Ramos (cell line): Measurements from ENCODE around the gene AKAP6.

Experiments used
- in situ Hi-C: fragments of 300-500 bp; cut with MboI; formaldehyde crosslinking; loops from one replicate; pipeline ENCODE4 v1.14.3; 2022; ENCODE audit warnings: low sequenced_read_pairs; ENCODE audit not compliant: unreplicated experiment

Gene AKAP6

DNA sequence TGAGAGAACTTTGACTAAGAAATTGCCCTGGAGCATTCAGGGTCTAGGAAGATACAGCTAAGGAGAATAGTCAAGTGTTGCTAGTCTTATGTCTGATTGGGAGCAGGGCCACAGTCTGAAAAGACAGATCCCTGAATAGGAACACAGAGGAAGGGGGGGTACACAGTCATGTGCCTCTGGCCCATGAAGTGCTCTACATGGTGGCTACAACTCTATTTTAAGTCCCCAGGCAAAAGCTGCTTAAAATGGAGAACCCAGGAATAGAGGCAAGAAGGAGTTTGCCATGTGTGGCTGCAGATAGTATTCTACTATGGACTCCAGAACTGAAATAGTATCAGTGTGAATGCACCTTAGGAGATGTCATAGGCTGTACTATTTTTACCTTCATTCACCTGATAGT lies 491.6 kb downstream of the AKAP6 start:
- in situ Hi-C loops: no loop called here

DNA sequence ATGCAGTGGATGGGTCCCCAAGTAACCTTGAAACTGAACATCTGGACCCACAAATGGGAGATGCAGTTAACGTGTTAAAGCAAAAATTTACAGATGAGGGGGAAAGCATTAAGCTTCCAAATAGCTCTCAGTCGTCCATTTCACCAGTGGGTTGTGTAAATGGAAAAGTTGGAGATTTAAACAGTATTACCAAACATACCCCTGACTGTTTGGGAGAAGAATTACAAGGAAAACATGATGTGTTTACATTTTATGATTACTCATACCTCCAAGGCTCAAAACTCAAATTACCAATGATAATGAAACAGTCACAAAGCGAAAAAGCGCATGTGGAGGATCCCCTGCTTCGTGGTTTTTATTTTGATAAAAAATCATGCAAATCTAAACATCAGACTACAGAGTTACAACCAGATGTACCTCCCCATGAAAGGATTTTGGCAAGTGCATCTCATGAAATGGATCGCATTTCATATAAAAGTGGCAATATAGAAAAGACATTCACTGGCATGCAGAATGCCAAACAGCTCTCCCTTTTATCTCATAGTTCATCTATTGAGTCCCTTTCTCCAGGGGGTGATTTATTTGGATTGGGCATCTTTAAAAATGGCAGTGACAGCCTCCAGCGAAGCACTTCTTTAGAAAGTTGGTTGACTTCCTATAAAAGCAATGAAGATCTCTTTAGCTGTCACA lies 493.0 kb downstream of the AKAP6 start:
- in situ Hi-C loops: no loop called here

GRCh38 chr14:32823706-32824105 lies 494.6 kb downstream of the AKAP6 start:
- in situ Hi-C loops: no loop called here

- in situ Hi-C loops: no loop called here
Measured at GRCh38 chr14:32824195-32824594, 495.1 kb downstream of the AKAP6 start.

GRCh38 chr14:32825058-32825457 lies 496.0 kb downstream of the AKAP6 start:
- in situ Hi-C loops: no loop called here

GRCh38 chr14:32826404-32827082 lies 497.4 kb downstream of the AKAP6 start:
- in situ Hi-C loops: no loop called here

DNA sequence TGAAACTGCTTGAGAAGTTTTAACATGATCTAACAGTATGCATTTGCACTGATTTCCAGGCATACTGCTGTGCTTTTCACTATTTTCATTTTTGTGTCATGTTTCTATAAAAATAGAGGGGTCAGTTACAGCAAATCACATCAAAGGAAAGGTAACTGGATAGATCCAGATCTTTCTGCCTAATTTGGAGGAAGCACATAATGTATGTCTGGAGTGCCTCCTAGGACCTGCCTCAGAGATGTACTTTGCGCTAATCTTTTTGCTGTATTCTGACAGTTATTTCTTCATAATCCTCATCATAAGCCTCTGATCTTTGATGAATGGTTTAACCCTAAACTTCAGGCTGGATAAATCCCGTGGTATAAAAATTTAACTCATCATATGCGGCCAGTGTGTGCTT lies 498.4 kb downstream of the AKAP6 start:
- in situ Hi-C loops: no loop called here

DNA sequence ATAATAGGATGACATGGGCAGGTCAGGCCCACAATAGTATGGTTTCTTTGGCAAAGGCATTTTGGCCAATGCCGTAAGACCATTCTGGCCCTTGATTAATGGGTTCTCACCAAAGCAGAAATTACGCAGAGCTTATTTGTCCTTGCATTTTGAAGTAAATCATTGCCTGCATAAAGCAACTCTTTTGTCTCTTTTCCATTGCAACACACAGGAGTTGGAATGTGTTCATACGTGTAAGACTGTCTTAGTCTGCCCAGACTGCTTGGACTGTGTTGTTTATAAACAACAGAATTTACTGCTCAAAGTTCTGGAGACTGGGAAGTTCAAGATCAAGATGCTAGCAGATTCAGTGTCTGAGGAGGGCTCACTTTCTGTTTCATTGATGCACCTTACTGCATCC lies 506.8 kb downstream of the AKAP6 start:
- in situ Hi-C loops: no loop called here

DNA sequence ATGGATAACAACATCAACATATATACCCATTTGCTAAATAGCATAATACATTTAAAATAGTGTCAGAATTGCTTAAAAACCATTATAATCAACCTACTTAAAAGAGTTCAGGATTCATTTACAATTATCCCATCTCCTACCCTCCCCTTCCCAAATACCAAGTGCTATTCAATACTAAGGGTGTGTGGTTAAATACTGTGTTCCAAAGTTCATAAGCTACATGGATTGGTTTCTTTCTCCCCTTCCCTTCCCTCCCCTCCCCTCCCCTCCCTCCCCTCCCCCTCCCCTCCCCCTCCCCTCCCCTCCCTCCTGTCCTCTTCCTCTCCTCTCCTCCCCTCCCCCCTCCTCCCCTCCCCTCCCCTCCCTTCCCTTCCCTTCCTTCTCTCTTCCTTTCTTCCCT lies 512.6 kb downstream of the AKAP6 start:
- in situ Hi-C loops: no loop called here

DNA sequence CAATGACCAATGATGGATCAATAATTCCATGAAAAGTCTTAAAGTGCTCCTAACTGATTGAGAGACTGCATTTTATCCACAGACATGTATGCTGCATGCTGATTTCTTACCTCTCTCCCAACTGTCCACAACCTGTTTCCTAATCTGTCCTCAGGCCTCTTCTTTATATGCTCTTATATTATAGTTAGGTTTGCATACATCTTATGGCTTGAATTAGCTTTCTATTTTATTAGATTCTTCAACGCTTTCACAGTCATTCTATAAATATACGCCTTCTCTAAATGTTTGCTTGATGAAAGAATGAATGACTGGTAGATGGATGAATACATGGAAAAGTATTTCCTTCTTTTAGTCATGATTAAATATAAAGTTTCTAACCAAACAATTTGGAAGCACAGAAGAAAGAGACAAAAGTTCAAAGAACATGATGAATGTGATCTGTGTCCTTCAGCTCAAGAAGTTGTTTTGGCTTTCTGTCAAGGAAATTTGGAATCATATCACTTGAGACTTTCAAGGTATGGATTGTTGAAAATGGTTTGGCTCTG lies 517.8 kb downstream of the AKAP6 start:
- in situ Hi-C loops: no loop called here

DNA sequence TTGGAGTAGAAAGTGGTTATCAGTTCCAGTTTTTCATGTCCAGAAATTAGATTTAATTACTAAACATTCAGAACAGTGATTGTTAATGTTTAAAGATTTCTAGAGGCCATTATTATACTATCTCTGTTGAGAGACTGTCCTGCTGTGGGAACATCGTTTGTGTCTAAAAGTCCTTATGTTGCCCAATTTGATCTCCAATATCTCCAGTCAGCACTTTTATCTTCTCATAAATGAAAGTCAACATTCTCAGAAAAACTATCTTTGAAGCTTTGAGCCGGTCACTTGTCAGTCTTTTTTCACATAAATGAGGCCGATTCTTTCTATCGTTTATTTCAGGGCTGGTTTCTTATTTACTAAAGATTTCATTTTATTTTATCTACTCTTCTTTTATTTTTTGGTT lies 518.8 kb downstream of the AKAP6 start:
- in situ Hi-C loops: no loop called here

DNA sequence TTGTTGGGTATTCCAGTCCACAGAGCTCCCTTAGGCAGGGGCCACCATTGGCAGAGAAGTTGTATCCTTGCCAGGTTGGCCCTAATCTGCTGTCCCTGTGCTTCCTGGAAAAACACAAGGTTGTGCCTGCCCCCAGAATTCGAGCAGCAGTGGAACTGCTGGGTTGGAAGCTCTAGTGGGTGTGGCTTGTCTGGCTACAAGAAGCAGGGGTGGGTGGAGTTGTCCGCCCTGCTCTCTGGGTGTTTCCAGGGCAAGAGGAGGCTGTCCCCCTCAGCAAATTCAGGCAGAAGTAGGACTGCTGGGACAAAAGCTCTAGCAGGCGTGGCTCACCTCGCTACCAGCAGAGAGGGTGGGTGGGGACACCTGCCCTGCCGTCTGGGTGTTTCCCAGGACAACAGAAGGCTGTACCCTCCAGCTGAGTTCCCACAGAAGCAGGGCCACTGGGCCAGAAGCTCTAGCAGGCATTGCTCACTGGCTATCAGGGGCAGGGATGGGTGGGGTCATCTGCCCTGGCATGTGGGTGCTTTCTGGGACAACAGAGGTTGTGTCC lies 536.8 kb downstream of the AKAP6 start:
- in situ Hi-C loops: no loop called here

DNA sequence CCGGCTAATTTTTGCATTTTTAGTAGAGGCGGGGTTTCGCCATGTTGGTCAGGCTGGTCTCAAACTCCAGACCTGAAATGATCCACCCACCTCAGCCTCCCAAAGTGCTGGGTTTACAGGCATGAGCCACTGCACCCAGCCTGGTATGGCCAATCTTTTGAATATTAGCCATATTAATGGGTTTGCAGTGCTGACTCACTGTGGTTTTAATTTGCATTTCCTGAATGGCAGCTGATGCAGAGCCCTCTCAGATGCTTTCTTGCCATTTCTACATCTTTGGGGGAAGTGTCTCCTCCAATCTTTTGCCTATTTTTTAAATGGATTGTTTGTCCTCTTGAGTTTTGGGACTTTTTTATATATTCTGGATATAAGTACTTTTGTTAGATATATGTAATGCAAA lies 554.1 kb downstream of the AKAP6 start:
- in situ Hi-C loops: no loop called here
